Mesenteric fat pad (tissue), 1 donor: ENCODE measurements around the gene MPI. TPM values are rescaled to one million over a fixed set of nuclear protein-coding genes. Genes with fewer than 3 reads are reported as not detected.
A peak's percentile ranks its signal among the peaks of the same experiment; 100 is the strongest.
"Not testable (repeated sequence)": the region's sequence is repeated elsewhere in the genome, so short reads cannot be mapped to it uniquely, and the experiment has no call there.

ENCODE experiments used
- DNase-seq: peaks from one replicate; pipeline ENCODE4 v3.0.0-alpha.2; 2020; ENCODE audit warnings: low spot score
- total RNA-seq: library from RNA; stranded (reverse); fragmentation: NEBNext Ultra II Directional; extraction: Animal tissue kit (Norgen Biotek cat#: 25700); gene quantifications from one replicate; pipeline ENCODE4 v1.2.1, GENCODE V29; 2021
- donor health status: DM: yes; HTN: yes; CAD: no.

Gene MPI
- total RNA-seq, 1 donor from 2014 or later: 32.2 TPM

- DNase-seq: no peak
Observed at GRCh38 chr15:74863239-74864056, 26.4 kb upstream of the MPI start.

GRCh38 chr15:74864296-74864695 is 25.5 kb upstream of the MPI start:
- DNase-seq: no peak

- DNase-seq: no peak
Observed at GRCh38 chr15:74865316-74865715, 24.5 kb upstream of the MPI start.

GRCh38 chr15:74866090-74866489 is 23.8 kb upstream of the MPI start:
- DNase-seq: no peak

GRCh38 chr15:74867466-74868038 is 22.3 kb upstream of the MPI start:
- DNase-seq: no peak

- no peak for DNase-seq
Observed at GRCh38 chr15:74868059-74868458, 21.8 kb upstream of the MPI start.

GRCh38 chr15:74869372-74869725 is 20.5 kb upstream of the MPI start:
- DNase-seq: no peak

GRCh38 chr15:74869726-74870407 is 20.0 kb upstream of the MPI start:
- DNase-seq: no peak

GRCh38 chr15:74870436-74871215 is 19.2 kb upstream of the MPI start:
- DNase-seq: no peak

GRCh38 chr15:74872702-74873035 is 17.2 kb upstream of the MPI start:
- DNase-seq: no peak

- DNase-seq: peak; percentile 97
Observed at GRCh38 chr15:74873036-74873755, 16.6 kb upstream of the MPI start, which contains the start of gene SCAMP2. SCAMP2 (minus strand) TSS chr15:74873365; CDS start chr15:74873255, 110 bp downstream.

- DNase-seq: no peak
Observed at GRCh38 chr15:74873756-74874424, 16.0 kb upstream of the MPI start.

GRCh38 chr15:74878273-74878672 is 11.6 kb upstream of the MPI start:
- DNase-seq: no peak

- DNase-seq: no peak
Observed at GRCh38 chr15:74882528-74882927, 7.3 kb upstream of the MPI start.

GRCh38 chr15:74884428-74885223 is 5.2 kb upstream of the MPI start:
- DNase-seq: no peak

GRCh38 chr15:74885461-74885860 is 4.4 kb upstream of the MPI start:
- no peak for DNase-seq

GRCh38 chr15:74887537-74888193 is 2.2 kb upstream of the MPI start:
- not testable (repeated sequence) for DNase-seq

- DNase-seq: no peak
Observed at GRCh38 chr15:74888716-74889115, 1.1 kb upstream of the MPI start.

- no peak for DNase-seq
Observed at GRCh38 chr15:74889390-74889882, 406 bp upstream of the MPI start.
